GM19395 (cell line): ENCODE measurements around the gene SHFL.

Experiments
- ATAC-seq: cut with Tn5 transposase; IDR thresholded peaks from one replicate; pipeline ENCODE4 v1.9.1; 2021; ENCODE audit warnings: mild to moderate bottlenecking, moderate library complexity; ENCODE audit not compliant: unreplicated experiment

The SHFL gene

GRCh38 chr19:10087296-10088061 is 1.4 kb downstream of the SHFL start:
- ATAC-seq = no peak

- ATAC-seq = no peak
Observed at GRCh38 chr19:10088949-10089554, 2.9 kb downstream of the SHFL start.

GRCh38 chr19:10089801-10090375 is 3.8 kb downstream of the SHFL start:
- ATAC-seq = no peak

- ATAC-seq = no peak
Observed at GRCh38 chr19:10091370-10091687, 5.2 kb downstream of the SHFL start.

- ATAC-seq = no peak
Observed at GRCh38 chr19:10091895-10092641, 6.0 kb downstream of the SHFL start.

- ATAC-seq = no peak
Observed at GRCh38 chr19:10092648-10093294, 6.7 kb downstream of the SHFL start.

- ATAC-seq = no peak
Observed at GRCh38 chr19:10093295-10094186, 7.4 kb downstream of the SHFL start.

GRCh38 chr19:10095622-10095947 is 9.5 kb downstream of the SHFL start:
- ATAC-seq = no peak

- ATAC-seq = no peak
Observed at GRCh38 chr19:10095948-10096614, 10.0 kb downstream of the SHFL start.

GRCh38 chr19:10096615-10096963 is 10.5 kb downstream of the SHFL start:
- no peak for ATAC-seq

- ATAC-seq = no peak
Observed at GRCh38 chr19:10100163-10100785, 14.2 kb downstream of the SHFL start.

- ATAC-seq = peak; percentile 34
Observed at GRCh38 chr19:10102787-10103236, 16.7 kb downstream of the SHFL start.

GRCh38 chr19:10104130-10104513 is 18.0 kb downstream of the SHFL start:
- no peak for ATAC-seq

- ATAC-seq = peak; percentile 37
Observed at GRCh38 chr19:10104665-10105508, 18.8 kb downstream of the SHFL start.

GRCh38 chr19:10105509-10106099 is 19.5 kb downstream of the SHFL start:
- ATAC-seq = peak; percentile 19

- peak; percentile 55 for ATAC-seq
Observed at GRCh38 chr19:10106100-10106936, 20.2 kb downstream of the SHFL start, which contains the start of gene PPAN. TSS of gene PPAN (plus strand) at chr19:10106362. CDS start at chr19:10106395, 33 bp downstream.

GRCh38 chr19:10107254-10107653 is 21.1 kb downstream of the SHFL start:
- ATAC-seq = no peak
